ENCODE results near the gene NOL3.

Gene NOL3

DNA sequence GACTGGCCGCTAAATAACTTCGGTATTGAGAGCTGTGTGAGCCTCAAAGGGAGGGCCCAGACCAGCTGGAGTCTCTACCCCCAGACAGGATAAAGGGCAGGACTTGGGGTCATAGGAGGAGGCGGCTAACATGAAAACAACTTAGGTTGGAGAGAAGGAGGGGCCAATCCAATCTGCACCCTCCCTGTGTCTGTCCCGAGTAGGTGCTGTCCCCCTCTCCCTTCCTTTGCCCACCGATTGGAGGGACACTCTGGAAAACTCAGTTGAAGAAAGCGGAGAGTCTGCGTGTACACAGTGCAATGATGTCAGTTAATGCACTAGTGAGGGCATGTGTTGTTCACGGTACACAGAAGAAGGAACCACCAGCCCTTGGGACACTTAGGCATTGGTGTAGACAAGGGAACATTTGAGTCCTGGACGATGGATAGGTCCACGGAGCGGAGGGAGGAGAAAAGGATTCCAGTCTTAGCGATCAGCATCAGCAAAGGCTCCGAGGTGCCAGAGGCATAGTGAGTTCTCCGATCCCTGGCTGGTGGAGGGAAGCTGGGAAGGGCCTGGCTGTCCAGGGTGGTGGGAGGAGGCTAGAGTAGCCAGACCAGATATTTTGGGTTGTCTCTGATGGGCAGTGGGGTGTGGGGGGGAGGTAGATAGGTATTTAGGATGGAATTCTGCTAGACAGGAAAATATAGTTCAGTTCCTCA, 761 bp downstream of the NOL3 start:
- DNase-seq (ENCODE audit: low read depth in 2 of 2): no peak

DNA sequence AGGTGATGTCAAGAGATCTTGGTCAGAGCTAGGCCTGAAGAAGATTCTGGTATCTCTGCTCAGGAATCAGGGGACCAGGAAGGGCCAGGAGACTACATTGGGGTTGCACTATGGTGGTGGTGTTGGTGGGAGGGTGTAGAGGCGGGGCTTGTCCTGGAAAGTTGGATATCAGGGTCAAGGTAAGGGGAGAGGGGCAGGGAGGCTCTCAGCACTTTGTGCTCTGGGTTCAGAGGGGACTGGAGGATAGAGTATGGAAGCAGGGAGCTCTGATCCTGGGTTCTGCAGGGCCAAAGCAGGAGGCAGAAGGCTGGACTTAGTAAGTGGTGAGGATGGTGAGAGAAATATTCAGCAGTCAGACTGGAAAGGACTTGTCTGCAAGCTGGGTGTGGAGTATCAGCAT, 3.0 kb downstream of the NOL3 start:
- DNase-seq (ENCODE audit: low read depth in 2 of 2): no peak

DNA sequence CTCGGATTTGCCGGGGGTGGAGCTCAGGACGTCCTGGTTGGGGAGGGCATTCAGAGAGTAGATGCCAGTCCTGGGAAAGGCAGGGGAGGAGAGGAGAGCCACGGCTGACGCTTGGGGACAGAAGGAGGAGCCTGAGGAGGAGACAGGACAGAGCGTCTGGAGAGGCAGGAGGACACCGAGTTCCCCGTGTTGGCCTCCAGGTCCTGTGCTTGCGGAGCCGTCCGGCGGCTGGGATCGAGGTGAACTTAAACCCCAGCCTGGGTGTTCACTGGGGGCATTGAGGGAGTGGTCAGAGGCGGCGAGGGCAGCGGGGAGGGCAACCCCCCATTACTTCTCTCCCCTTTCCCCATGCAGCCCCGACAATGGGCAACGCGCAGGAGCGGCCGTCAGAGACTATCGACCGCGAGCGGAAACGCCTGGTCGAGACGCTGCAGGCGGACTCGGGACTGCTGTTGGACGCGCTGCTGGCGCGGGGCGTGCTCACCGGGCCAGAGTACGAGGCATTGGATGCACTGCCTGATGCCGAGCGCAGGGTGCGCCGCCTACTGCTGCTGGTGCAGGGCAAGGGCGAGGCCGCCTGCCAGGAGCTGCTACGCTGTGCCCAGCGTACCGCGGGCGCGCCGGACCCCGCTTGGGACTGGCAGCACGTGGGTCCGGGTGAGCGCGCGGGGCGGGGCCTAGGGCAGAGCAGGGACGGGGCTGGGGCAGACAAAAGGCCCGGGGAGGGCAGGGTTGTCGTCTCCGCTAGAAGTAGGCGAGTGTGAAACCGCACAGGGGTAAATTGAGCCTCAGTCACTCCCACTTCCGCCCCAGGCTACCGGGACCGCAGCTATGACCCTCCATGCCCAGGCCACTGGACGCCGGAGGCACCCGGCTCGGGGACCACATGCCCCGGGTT, 3.7 kb downstream of the NOL3 start:
- peak in 1 of 2 donors; percentile 60 for DNase-seq (ENCODE audit: low read depth in 2 of 2)

DNA sequence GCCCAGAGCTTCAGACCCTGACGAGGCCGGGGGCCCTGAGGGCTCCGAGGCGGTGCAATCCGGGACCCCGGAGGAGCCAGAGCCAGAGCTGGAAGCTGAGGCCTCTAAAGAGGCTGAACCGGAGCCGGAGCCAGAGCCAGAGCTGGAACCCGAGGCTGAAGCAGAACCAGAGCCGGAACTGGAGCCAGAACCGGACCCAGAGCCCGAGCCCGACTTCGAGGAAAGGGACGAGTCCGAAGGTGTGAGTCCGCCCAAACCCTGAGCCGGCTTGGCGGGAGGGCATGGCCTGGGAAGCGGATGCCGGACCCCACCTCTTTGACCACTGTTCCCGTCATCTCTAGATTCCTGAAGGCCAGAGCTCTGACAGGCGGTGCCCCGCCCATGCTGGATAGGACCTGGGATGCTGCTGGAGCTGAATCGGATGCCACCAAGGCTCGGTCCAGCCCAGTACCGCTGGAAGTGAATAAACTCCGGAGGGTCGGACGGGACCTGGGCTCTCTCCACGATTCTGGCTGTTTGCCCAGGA, 4.4 kb downstream of the NOL3 start:
- DNase-seq (ENCODE audit: low read depth in 2 of 2): no peak

DNA sequence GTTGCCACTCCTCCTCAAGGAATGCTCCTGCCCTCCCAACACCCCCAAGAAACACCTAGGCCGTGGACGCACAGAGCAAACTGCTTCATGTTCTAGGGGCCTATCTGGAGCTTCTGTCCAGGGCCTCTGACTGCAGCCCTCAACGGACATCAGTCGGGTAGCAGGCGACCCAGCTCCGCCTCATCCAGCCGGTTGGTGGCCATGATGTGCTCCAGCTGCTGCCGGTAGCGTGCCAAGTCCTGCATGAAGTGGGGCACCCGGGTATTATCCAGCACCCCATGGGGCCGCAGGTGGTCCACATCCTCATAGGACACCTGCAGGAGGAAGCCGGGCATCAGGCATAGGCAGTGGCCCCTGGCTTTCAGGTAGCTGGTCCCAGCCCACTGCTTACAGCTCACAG, 6.3 kb downstream of the NOL3 start:
- DNase-seq (ENCODE audit: low read depth in 2 of 2): no peak

DNA sequence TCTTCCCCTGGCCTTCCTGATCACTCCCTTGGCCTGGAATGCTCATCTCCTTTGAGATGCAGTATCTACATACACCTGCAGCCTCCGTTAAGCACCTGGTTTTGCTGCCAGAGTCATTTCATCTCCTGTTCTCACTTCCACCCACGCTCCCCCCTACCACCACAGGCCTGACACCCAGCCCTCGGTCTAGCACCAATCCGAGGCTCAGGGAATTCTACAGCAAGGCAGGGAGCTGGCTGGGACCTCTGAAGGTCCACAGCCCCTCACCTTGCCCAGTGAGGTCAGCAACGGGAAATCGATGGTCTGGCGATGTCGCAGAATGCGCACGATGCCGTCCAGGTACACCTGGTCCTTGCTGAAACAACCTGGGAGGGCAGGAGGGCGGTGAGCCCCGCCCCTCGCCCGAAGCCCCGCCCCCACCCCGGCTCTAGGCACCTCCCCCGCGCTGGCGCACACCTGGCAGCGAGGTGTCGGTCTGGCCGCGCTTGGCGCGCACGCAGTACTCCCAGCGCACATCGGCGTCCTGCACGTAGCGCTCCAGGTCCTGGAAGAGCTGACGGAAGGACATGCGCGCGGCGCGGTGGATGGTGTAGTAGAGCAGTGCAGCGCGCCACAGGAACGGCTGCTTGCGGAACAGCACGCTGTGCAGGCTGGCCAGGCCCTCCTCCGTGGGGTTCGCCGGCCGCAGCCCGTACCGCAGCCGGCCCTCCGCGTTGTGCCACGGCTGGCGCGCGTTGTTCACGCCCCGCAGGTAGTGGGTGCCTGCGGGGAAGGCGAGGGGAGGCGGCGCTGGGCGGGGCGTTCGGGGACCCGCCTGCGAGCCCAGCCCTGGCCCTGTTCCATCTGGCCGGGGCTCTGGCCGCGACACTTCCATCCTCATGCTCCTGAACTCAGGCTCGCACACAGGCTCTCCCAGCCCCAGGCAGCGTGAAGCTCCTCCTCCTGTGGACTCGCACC, 7.7 kb downstream of the NOL3 start:
- no peak for DNase-seq (ENCODE audit: low read depth in 2 of 2)

DNA sequence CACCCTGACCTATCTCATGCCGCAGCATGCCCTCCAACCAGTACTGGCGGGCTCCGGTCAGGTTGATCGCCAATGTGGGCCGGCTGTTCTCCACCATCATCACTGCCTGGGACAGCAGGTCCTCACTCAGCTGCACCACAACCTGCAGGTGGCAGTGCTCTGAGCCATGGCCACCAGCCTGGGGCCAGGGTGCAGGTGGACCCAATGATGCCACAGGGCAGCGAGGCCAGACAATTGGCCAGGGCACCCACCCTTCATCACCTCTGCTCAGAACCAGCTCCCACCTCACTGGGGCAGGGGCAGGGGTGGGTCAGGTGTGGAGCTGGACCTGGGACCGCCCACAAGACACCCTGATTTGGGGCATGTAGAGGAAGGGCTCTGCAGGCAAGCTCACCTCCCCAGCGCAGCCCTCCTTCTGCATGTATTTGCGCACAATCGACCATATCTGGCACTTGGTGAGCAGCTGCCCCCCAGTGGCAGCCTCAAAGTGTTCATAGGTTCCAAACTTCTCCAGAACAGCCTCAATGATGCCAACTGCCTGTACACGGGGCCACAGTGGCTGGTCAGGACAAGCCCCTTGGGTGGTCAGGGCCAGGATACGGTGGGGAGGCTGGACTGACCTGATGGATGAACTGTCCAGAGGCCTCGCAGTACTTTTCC, 9.2 kb downstream of the NOL3 start:
- DNase-seq (ENCODE audit: low read depth in 2 of 2): no peak

DNA sequence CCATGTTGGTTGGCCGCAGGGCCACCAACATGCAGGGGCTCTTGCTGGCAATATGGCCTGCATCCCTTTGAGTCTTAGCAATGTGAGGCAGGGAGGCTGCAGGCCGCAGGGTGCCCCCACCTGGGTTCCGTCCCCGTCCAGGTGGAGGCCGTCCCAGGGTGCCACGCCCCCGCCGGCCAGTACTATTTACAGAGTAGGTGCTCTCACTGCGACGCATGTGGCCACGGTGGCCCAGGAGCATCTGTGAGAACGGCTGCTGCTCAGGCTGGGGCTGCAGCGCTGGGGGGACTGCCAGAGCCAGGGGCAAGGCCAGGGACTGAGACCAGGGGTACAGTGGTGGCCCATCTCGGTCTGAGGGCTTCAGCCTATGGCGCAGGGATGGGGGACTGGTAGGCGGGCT, 9.8 kb downstream of the NOL3 start:
- DNase-seq (ENCODE audit: low read depth in 2 of 2): no peak

DNA sequence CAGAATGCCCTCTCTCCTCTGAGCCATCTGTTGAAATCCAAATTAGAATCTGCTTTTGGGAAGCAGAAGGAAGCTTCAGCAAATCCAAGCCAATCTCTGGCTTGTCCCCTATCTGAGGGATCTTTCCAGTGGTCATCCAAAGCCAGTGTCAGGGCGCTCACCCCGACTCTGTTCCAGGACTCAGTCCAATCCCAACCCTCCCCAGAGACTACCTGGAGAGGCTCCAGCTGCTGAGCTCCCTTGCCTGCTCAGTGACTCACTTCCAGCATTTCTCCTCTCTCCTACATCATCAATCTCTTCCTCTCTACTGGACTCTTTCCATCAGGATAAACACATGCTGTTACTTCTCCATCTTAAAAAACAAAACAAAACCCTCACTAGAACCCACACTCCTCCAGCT, 11.0 kb downstream of the NOL3 start:
- DNase-seq (ENCODE audit: low read depth in 2 of 2): no peak

DNA sequence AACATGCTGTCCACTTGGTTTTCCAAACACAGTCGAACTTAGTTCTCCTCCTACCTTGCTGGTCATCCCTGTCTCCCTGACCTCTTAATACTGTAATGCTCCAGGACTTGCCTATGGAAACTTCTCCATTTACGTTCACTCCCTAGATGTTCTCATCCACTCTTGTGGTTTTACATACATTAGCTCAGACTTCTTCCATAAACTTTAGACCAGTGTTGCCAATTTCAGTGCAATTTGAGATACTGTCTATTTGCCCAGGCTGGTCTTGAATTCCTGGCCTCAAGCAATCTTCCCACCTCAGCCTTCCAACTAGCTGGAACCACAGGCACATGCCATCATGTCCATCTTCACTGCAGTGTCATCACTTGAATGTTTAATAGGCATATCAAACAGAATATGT, 11.9 kb downstream of the NOL3 start:
- no peak for DNase-seq (ENCODE audit: low read depth in 2 of 2)

DNA sequence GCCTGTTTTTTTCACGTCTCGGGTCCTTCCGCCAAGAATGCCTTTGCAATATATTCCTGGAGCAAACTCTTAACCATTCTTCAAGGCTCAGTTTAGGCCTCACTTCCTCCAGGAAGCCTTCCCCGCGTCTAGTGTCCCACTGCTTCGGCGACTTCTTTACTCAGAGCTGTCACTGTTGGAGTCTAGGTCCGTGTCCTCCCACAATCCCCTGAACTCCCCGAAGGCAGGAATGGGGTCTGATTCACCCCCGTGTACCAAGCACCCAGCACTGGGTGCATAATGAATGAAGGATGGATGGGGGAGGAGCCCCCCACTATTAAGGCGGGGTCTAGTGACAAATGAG, 12.9 kb downstream of the NOL3 start:
- DNase-seq (ENCODE audit: low read depth in 2 of 2): no peak

DNA sequence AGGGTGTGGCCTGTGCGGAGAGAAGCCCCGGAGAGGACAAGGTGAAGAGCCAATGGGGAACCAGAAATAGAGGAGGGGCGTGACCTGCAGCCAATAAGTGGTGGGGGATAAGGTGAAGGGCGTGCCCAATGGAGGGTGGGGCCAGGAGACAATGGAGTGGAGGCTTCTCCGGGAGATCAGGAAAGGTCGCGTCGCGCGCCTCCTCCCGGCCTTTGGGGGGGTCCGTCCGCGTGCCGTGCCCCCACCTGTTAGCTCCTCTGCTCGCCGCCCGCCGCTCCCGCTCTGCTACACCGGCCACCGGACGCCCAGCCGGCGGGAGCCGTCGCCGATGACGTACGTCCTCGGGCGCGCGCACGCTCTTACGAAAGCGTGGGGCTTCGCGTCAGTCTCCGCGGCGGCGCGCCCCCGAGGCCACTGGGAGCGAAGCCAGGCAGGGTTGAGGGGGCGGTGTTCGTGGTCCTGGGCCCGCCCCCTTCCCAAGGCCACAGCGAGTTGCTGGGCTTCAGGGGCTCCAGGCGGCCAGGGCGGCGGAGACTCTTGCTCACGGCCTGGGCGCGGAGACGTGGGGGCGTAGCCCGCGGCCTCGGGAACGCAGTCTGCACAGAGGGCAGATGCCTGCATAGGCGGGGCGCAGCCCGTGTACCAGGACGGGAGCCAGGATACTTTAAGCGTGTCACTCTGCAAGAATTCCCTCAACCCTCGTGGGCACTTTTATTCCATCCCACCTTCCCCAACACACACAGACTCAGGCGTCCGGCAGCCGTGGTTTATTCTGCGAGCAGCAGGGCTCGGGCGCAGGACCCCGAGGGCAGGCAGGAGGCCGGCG, 13.5 kb downstream of the NOL3 start, which contains the start of gene MATCAP1:
Gene MATCAP1 (minus strand): TSS at position 337 of the 826 bp plus-strand sequence. CDS start 3,353 bp downstream, outside the sequence.
- peak; percentile 90 to 92 for DNase-seq (ENCODE audit: low read depth in 2 of 2)

DNA sequence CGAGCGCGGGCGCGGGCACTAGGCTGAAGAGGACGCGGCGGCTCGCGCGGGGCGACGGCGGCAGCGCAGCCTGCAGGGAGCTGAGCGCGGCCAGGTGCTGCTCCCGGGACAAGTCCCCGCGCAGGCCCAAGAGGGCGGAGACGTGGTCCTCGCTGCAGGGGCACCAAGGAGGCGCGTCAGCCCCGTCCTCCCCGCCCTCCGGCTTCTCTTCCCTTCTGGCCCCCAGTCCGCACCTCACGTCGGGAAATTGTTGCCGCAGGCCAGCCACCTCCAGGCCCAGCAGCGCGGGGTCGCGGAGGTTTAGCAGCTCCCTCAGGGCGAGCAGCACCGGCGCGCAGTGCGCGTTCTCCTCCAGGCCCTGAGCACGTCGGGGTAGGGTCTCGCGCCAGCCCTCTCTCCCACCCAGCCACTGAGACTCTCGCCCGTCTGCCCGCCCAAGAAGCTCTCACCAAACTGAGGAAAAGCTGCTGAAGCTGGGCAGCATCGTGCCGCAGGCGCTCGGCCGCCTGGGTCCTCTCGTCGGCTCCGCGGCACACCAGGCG, 14.2 kb downstream of the NOL3 start:
- no peak for DNase-seq (ENCODE audit: low read depth in 2 of 2)

DNA sequence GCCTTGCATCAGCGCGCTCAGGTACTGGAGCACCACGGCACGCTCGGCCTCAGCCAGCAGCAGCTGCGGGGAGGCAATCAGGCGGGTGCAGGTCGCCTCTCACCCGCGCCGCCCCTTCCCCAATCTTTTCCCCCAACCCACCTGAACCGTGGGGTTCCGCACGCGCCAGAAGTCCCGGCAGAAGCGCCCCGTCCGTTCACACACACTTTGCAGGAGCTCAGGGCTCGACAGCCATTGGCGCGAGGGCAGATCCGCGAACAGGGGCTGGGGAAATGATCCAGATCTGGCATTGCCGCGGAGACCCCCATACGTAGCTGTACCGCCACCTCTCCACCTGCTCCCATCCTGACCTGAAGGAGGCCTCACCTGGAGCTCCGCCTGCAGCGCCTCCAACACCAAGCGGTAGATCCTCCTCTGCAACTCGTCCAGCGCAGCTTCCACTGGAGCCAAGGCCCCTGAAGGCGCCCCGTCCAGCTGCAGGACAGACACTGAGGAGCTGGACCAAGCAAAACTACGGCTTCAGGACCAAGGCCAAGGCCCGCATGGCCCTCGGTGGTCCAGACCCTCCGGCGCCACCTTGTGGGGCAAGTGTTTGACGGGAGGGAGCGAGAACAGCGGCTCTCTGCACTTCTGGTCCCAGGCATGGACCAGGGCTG, 14.8 kb downstream of the NOL3 start:
- peak; percentile 70 to 72 for DNase-seq (ENCODE audit: low read depth in 2 of 2)

DNA sequence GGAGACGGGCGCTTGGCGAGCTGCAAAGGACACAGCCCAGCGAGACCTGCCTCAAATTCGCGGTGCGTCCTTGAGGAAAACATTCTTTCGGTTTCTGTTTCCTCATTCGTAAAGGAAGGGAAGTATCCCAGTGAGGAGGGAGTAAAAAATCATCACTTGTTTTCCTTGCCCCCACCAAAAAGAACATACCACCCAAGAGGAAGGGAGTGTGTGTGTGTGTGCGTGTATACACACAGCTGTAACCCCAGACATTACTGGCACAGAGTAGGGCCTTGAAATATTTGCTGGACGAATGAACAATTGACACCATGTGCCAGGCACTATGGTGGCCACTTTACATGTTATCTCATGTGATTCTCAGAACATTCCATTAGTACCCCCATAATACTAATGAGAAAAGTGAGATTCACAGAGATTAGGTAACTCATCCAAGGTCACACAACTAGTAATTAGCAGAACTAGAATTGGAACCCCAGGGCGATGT, 15.4 kb downstream of the NOL3 start:
- DNase-seq (ENCODE audit: low read depth in 2 of 2): no peak

DNA sequence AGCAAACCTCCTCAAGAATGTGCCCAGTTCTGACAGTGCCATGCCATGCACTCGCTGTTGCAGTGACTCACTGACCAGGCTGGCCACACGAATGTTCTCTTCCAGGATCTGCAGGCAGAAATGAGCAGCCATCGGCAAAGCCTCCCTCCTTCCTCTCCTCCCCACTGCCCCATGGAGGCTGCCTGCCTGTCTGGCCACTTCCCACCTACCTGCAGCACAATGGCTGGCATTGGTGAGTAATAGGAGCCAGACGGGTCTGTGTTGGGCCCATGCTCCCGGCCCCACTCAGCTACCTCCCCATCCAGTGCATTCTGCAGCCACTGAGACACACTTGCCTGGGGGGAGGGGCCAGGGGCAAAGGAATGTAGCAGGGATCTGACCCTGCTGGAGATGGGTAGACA, 16.2 kb downstream of the NOL3 start:
- DNase-seq (ENCODE audit: low read depth in 2 of 2): no peak

DNA sequence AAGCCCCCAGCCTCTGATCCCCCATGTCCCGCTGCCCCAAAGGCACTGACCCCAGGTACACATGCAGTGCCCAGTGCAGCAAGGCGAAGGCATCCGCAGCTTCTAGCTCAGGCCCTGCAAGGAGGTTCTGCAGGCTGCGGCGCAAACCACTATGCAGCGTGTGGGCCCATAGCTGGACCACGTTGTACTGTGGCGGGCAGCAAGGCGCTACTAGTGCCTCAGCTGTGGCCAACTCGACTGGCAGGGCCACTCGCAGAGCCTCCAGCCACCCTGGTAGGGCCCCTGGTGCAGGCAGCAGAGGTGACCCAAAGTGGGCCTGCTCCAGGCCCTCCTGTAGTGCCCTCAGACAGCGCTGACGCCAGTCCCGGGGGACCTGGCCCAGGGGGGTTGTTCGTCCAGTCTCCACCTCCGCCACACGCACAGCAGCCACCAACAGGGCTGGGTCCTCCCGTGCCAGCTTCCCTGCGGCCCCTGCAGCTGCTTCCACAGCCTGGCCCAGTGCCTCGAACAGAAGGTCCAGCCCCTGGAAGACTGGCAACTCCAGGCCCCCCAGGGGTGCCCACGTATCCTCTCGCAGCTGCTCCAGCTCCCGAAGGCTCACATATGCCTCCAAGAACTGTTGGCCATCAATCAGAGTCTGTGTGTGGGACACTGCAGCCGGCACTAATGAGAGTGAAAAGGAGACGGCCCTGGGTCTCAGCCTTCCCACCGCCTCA, 17.0 kb downstream of the NOL3 start:
- no peak for DNase-seq (ENCODE audit: low read depth in 2 of 2)

DNA sequence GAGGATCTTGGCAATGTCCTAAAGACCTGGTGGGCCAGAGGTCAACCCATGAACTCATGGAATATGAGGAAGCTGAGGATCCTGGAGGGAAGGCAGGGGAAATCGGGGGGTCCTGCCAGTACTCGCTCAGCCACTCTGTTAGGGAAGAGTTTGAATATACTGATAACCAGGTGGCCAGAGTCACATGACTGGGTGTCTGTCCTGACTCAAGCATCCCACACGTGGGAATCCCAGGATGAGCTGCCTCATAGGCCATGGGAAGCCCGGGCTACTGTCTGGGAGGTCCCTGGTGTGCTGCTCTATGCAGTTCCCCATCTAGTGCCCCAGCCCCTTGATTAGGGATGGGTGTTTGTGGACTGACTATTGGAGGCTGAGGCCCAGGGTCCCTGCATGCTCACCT, 18.0 kb downstream of the NOL3 start:
- DNase-seq (ENCODE audit: low read depth in 2 of 2): no peak

DNA sequence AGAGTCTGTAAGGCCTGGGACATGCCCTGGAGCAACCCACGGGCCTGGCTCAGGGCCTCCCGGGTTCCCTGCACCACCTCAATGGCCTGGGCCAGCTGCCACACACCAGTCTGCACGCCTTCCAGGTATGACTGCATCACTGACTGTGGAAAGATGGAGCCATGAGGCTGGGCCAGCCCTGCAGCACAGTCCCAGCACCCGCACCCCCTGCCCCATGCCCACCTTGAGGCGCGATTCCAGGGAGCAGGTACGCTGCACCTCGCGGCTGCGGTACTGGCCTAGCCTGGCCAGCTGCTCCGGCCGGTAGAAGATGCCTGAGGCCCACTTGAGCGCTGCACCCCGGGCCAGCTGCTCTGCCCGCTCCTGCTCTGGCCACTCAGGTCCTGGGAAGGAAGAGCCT, 18.5 kb downstream of the NOL3 start:
- DNase-seq (ENCODE audit: low read depth in 2 of 2): no peak
